Putamen (tissue), 1 donor: ENCODE measurements around the gene S100B.
A peak's percentile ranks its signal among the peaks of the same experiment; 100 is the strongest.

Experiments used
- DNase-seq: peaks from one replicate; pipeline ENCODE4 v3.0.0-alpha.2; 2016; ENCODE audit warnings: low spot score

The S100B gene

DNA sequence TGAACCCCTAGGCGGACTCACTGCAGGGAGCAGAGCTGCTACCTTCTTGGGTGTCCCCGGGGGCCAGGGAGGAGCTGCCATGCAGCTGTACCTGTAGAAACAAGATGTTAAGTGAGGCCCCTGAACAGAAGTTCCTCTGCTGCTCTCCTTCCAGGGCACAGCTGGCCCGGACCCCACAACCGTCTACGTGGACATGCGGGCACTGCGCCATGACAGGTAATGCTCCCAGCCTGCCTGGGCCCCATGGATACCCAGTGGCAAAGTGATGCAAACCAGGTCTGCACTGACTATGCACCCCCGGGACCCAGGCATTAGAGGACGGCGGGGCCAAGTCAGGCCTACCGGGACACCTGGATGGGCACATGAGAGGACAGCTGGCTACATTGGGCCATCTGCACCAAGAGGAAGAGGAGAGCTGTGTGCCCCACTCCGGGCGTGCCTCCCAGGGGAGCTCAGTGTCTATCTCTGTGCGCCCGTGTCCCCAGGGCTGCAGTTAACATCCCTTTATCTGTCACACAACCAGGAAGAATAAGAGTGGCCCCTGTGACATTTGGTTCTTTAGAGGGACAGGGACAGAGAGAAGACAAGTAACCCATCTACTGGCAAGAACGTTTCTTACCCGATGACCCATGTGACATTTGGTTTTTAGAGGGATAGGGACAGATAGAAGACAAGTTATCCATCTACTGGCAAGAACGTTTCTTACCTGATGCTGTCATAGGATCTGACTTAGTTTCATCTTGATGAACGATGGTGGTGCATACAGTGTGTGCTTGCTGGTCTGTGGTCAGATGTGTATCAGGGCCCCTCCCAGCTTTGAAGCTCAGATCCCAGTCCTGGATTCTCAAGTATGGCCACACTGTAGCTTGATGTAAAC is 44.1 kb downstream of the S100B start:
- no peak for DNase-seq

DNA sequence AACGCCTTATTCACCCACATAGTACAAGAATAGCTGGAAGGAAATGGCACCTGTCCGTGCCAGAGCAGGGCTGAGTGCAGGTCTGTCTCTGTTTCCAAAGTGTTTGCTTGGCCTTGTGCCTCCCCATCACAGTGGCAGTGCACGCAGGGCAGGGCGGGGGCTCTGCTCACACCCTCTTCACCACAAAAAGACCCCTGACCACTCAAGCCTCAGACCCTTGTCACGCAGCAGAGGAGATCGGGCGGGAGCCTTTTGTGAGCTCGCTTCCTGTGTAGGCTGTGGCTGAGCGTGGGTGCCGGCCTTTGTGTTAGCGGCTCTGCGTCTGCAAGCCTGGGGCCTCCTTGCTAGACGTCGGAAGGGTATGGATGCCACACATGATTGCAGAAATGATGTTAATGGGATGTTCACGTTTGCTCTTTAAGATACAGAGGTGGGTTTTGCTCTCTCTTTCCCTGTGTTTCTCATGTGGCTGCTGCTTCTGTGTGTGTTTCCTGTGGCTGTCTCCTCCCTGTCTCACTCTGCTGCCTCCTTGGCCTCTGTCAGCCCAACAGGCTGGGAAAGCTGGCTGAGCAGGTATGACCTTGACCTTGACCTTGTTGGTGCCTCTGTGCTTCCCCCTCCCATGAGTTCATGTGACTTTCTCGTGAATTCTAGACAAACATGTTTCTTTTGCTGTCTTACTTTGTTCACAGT is 45.4 kb downstream of the S100B start:
- DNase-seq, result no peak

DNA sequence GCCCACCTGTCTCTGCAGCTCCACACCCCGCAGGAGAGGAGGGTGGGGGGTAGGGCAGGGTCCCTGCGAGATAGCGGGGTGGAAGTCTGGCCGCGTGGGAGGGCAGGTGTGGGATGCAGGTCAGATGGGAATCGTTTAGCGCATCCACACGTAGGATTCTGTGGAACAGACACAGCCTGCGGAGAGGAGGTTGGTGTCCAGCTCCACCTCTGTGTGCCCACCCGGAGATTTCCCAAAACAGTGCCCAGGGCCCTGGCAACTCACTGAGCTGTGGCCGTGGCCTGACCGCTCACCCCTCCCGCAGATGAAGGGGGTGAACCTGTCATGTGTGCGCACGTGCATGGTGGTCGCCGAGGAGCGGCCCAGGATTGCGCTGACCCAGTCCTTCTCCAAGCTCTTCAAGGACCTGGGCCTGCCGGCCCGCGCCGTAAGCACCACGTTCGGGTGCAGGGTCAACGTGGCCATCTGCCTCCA is 46.9 kb downstream of the S100B start:
- no peak for DNase-seq

DNA sequence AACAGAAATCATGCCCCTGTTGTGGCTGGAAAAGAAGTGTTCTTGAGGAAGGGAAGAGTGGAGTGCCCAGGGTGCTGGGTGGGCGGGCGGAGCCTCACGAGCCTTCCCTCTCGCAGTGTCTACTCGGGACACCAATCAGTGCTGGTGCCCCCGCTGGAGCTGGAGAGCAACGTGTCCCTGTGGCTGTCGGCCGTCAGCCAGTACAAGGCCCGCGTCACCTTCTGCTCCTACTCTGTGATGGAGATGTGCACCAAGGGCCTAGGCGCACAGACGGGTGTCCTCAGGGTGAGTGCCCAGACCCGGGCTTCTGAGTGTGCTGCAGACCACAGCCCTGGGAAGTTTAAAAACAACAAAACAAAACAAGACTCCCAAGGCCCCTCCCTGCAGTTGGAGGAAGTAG is 47.4 kb downstream of the S100B start:
- no peak for DNase-seq

DNA sequence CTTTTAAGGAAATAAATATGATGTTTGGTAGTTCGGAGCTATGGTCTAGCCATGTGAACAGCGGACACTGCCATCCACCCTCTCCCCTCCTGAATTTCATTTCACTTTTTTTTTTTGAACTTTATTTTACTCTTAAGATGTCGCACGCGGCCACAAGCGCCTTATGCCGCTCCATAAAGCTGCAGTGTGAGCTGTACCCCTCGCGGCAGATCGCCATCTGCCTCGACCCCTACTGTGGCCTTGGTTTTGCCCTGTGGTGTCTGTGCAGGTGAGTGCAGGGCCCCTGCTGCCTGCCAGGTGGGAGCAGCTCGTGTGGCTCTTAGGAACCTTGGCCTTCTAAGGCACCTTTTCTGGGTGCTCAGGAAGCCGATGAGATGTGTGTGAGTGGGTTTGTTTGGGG is 48.1 kb downstream of the S100B start:
- DNase-seq, result no peak

DNA sequence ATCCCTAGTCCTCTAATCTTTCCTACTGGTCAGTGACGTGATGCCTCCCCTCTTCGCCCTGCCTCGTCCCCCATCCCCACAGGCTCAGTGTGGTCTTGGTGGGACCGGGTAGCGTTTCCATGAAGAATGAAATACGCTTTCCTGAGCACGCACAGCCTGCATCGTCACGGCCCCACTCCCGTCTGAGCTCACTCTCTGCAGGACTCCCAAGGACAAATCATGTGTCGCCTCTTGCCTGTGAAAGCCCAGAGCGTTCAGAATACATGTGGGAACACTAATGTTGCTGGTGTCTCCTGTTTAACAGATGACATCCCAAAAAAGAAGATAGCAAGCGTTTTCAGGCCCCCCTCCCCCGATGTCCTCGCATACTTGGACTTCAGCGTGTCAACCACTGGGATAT is 49.2 kb downstream of the S100B start:
- DNase-seq, result no peak

DNA sequence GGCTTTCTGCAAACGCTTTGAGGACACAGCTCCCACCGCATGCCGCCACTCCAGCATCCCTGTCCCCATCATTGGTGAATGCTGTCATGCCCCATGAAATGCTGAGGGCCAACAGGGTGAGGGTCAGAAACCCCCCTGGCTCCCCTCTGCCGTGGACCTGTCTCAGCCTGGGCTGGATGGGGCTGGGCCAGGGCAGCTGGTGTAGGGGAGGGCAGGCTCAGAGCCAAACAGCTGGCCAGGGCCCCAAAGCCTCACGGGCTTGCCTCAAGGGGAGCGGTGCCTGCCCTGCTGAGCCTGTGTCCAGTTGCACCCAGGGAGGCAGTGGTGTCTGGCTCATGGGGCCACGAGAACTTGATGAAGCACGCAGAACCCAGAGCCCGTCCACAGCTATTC is 49.7 kb downstream of the S100B start:
- DNase-seq, result no peak

DNA sequence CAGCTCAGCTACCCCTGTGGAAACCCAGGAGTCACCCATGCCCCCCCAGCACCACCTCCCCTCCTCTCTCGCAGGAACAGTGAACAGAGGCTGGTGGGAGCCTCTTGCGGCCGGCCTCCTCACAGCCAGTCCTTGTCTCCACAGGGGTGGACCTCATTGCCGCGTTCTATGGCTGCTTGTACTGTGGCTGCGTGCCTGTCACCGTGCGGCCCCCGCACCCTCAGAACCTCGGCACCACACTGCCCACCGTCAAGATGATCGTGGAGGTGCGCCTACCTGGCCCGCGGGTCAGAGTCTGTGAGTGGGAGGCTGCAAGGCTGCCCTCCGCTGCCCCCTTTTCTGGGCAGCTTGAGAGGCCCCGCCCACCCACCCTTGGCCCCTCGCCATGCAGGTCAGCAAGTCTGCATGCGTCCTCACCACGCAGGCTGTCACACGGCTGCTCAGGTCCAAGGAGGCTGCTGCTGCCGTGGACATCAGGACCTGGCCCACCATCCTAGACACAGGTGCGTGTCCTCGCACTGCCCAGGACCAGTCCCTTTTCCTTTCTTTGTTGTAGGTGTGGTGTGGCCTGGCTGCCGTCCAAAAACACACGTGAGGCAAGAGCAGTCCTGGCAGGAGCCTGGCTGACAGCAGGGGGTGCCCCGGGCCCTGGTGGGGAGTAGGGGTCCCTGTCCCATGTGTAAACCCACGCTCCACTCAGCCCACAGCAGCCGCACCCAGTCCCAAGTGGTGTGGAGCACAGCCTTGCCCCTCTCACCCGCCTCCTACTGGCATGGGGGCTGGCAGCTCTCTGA is 50.3 kb downstream of the S100B start:
- no peak for DNase-seq

DNA sequence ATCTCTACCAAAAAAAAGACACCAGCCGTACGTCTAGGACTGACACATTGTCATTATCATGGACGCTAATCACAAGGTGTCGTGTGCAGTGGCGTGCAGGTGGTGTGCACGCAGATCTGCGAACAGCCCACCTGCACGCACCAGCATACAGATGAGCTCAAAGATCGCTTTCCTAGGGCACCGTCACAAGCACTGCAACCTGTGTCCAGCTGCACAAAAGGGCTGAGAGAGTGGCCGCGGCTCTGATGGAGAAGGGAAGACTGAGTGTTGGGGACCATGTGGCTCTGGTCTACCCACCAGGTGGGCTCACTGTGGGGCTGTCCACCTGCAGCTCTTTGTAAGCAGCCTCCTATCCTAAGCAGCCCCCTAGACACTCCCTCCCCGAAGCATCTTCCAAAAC is 50.9 kb downstream of the S100B start:
- DNase-seq, result no peak

DNA sequence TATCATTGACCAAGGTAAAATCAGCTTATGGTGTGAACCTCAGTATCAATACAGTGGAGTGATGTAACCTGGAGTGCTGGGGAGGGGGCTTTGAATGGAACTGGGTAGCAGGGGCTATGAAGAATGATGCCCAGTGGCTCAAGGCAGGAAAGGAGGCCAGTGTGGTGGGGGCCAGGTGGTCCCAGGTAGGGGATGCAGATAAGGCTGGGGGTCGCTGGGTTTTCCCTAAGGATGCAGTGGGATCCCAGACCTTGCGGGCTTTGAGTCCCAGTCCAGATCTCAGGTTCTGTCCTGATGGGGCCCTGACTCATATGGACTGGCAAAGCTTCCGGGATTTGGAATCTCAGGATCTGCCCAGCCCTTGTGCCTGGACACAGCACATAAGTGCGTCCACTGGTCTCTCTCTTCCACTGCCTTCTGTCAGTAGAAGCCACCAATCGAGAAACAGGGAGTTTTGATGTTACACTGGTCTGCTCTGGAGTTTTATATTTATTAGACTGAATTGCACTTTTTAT is 52.0 kb downstream of the S100B start:
- DNase-seq, result no peak

DNA sequence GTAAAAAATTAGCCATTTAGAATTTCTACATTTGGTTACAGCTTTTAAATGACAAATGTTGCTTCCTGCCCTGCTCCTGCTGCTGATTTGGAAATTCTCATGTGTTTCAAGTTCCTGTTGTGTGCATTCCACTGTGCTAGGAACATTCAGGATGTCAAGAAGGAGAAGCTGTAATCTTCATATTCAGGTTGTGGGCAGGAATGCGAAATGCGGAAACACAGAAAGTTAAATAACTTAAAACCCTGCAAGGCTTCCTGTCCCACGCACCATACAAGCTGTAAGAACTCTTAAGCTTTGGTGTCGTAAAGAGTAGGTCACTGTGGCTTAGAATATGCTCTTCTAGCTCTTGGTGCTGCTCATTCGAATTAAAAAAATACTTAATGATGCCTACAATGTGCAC is 52.6 kb downstream of the S100B start:
- peak; percentile 27 for DNase-seq

DNA sequence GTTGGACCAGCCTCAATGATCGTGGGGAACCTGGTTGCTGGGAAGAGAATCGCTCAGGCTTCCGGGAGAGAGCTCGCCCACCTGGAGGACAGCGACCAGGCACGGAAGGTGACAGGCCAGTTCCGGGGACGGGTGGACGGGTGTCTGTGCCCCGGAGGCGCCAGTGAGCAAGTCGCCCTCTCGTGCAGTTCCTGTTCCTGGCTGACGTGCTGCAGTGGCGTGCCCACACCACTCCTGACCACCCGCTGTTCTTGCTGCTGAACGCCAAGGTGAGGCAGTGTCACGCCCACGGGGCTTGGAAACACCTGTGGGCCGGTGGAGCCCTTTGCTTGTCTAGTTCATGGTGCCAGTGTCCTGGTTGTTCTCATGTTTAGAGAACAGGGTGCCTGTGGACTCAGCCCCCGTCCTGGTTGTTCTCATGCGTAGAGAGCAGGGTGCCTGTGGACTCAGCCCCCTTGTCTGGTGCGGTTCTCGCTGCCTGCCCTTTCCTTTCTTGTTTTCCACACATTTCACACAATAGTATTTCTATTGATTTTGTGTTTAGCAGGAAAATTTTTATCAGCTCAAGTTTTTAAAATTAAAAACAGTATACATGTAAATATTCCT is 53.1 kb downstream of the S100B start:
- DNase-seq, result no peak

DNA sequence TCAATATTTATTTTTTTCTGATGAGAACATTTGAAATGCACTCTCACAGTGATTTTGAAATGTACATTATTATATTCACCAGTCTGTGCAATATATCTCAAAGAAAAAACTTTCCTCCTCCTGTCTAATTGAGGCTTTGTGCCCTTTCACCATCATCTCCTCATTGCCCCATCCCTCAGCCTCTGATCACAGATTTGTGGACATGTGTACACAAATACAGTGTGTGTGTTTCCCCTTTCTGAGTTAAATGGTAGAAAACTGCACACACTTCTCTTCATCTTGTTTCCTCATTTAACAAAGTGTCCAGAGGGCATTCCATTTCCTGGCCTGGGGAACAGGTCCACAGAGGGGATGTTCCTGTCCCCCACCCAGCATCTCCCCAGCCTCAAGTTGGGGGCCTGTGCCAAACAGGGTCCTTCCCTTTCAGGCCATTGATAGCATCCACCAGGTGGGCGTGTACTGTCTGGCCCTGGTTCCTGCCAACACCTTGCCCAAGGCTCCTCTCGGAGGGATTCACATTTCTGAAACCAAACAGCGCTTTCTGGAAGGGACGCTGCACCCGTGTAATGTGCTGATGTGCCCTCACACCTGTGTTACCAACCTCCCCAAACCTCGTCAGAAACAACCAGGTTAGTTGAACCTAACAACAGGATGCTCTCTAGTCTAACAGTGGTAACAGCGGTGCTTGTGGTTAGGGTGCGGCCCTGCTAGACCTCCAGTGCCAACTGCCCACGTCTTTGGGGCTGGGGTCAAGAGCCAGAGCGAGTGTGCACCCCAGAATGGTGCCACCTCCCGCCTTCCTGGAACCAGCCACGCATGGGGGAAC is 54.6 kb downstream of the S100B start:
- no peak for DNase-seq

DNA sequence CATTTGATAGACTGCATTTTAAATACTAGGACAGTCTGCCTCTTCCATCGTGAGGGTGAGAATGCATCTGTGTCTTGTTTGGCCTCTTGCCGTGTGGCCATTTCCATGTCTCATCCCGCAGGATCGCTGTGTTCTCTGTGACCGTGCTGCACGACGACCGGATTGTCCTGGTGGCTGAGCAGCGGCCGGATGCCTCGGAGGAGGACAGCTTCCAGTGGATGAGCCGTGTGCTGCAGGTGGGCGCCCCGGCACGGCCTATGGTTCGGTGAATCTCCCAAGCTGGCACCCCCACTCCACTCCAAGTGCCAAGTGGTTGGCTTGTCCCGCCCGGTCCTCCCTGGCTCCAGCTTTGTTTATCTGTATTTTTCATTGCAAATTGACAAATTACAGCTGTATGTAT is 55.2 kb downstream of the S100B start:
- DNase-seq, result no peak
